Psoas muscle (tissue), 8 donors: ENCODE data around the gene DOP1B. TPM values are rescaled to one million over a fixed set of nuclear protein-coding genes. Genes with fewer than 3 reads are reported as not detected.

Experiments used
- ATAC-seq, 4 donors: fragments of 200-7000 bp; cut with Tn5 transposase; one replicate each; pipeline ENCODE4 v1.9.1; 2020; ENCODE audit warnings: moderate library complexity in 3 of 4, mild to moderate bottlenecking in 2 of 4
- DNase-seq, 2 donors: peaks; one replicate each; pipeline ENCODE4 v3.0.0-alpha.2; 2020
- H3K27ac ChIP-seq: fragments of 200-600 bp; one replicate; pipeline ENCODE4 v1.8.0; 2022
- H3K27me3 ChIP-seq, 3 donors: fragments of 200-600 bp in 1 of 3; one replicate each; pipeline versions ENCODE4 v1.6.1 to v1.8.0; 2013 to 2022; ENCODE audit warnings: low read length in 2 of 3, mild to moderate bottlenecking in 2 of 3, moderate library complexity in 1 of 3; ENCODE audit not compliant: insufficient read depth in 3 of 3
- H3K36me3 ChIP-seq, 2 donors: fragments of 200-600 bp in 1 of 2; one replicate each; pipeline versions ENCODE4 v1.6.1 to v1.8.0; 2013 to 2022; ENCODE audit warnings: low read depth in 1 of 2, mild to moderate bottlenecking in 1 of 2, moderate library complexity in 1 of 2; ENCODE audit not compliant: insufficient read depth in 1 of 2
- H3K4me1 ChIP-seq: fragments of 200-600 bp; one replicate; pipeline ENCODE4 v1.8.0; 2022
- H3K4me3 ChIP-seq: fragments of 200-600 bp; one replicate; pipeline ENCODE4 v1.8.0; 2022; ENCODE audit warnings: mild to moderate bottlenecking
- H3K9me3 ChIP-seq: fragments of 200-600 bp; one replicate; pipeline ENCODE4 v1.8.0; 2022
- CTCF ChIP-seq: fragments of 200-600 bp; IDR thresholded peaks from one replicate; pipeline ENCODE4 v1.8.0; 2022; ENCODE audit warnings: antibody characterized with exemption
- WGBS, 3 donors: extraction: QIAGEN DNeasy Blood & Tissue Kit; methylation state at CpG; one replicate each; pipeline versions ENCODE4 v1.1.6 to v1.1.7; 2013; 5-methylcytosine and 5-hydroxymethylcytosine counted together
- intact Hi-C, 2 donors: fragments of 100-400 bp; cut with DNase I; formaldehyde crosslinking; loops; one replicate each; pipeline versions ENCODE4 v1.11.0 to v1.14.2; 2022
- polyA plus RNA-seq, 3 donors: library from polyadenylated mRNA; stranded (reverse); fragments of 200-250 nt; gene quantifications; one replicate each; pipeline ENCODE4 v1.2.3, GENCODE V29; 2013
- total RNA-seq, 4 donors: library from RNA; stranded (reverse); fragmentation: NEBNext Ultra II Directional in 2 of 4; extraction: Animal tissue kit (Norgen Biotek cat#: 25700) in 2 of 4; gene quantifications; one replicate each; pipeline versions ENCODE4 v1.2.1 to v1.2.4, GENCODE V29; 2021 to 2023
- donor health status: healthy with polysubstance abuse.
- donor health status: DM: no; HTN: no; CAD: no; lungs with moderate emphysema.
- donor health status: Bipolar disorder and iron deficiency.
- donor health status: healthy.
- donor health status: DM: yes; HTN: yes; CAD: no.
- donor health status: DM: no; HTN: no; CAD: no.
- donor health status: DM: no; HTN: no; CAD: no.
- donor health status: DM: yes; HTN: yes; CAD: no.

The DOP1B gene
- total and polyA plus RNA-seq, 7 donors = 3.1 to 20.7 (median 12.8) TPM

- peaks cover 15% of the 10 kb centered on the region for H3K4me1 ChIP-seq
- WGBS, 3 donors = 23 to 38% (median 30%) methylated on average over 9 of the region's 9 CpGs
- ATAC-seq = peak; percentile 21 to 86 (median 76)
Measured at GRCh38 chr21:36171741-36172331, 15.2 kb downstream of the DOP1B start.

DNA sequence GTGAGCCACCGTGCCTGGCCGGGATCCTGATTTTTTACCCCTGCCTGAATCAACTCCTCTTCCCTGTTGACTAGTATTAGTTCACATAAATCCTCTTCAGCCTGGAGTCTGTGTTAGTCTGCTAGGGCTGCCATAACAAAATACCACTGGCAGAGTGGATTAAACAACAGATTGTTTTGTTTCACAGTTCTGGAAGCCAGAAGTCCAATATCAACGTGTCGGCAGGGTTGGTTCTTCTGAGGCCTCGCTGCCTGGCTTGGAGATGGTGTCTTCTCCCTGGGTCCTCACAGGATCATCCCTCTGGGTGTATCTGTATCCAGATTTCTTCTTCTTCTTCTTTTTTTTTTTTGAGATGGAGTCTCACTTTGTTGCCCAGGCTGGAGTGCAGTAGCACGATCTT is 18.2 kb downstream of the DOP1B start:
- Histone ChIP-seq H3K36me3 (no peaks in the 10 kb centered on the region), H3K9me3 (peaks cover 3% of the 10 kb centered on the region), H3K4me3 (no peak overlapping the region), H3K27ac (no peak overlapping the region), H3K27me3 (no peaks in the 10 kb centered on the region), H3K4me1 (peaks cover 15% of the 10 kb centered on the region)
- intact Hi-C loops = no loop called here
- TF ChIP-seq CTCF = no peak
- ATAC-seq = no peak
- no peak for DNase-seq
- WGBS, 3 donors = 91 to 96% (median 93%) methylated on average over 6 of the region's 6 CpGs

More at GRCh38 chr21:36171741-36172331, 15.2 kb downstream of the DOP1B start:
- DNase-seq = peak in 1 of 2 donors; percentile 58
- Histone ChIP-seq H3K9me3 (no peaks in the 10 kb centered on the region), H3K27ac (no peak overlapping the region), H3K27me3 (no peaks in the 10 kb centered on the region), H3K4me3 (no peak overlapping the region), H3K36me3 (peaks cover 0 to 8% of the 10 kb centered on the region in 2 donors)
- intact Hi-C loops = no loop called here
- no peak for TF ChIP-seq CTCF

GRCh38 chr21:36175771-36176565 is 19.3 kb downstream of the DOP1B start:
- no peak overlapping the region for H3K27ac ChIP-seq
- intact Hi-C loops = no loop called here
- DNase-seq (no peak), ATAC-seq (no peak)
- H3K4me1 ChIP-seq = peaks cover 15% of the 10 kb centered on the region
- WGBS, 3 donors = 81 to 93% (median 87%) methylated on average over 7 of the region's 7 CpGs
- no peak overlapping the region for H3K4me3 ChIP-seq
- no peaks in the 10 kb centered on the region for H3K27me3 ChIP-seq
- TF ChIP-seq CTCF = no peak
- H3K36me3 ChIP-seq = no peaks in the 10 kb centered on the region
- peaks cover 3% of the 10 kb centered on the region for H3K9me3 ChIP-seq

- DNase-seq (no peak), ATAC-seq (no peak)
- Histone ChIP-seq H3K4me1 (no peaks in the 10 kb centered on the region), H3K36me3 (no peaks in the 10 kb centered on the region), H3K9me3 (peaks cover 3% of the 10 kb centered on the region), H3K27me3 (no peaks in the 10 kb centered on the region), H3K27ac (no peak overlapping the region), H3K4me3 (no peak overlapping the region)
- TF ChIP-seq CTCF = no peak
- intact Hi-C loops = no loop called here
- 93 to 97% (median 94%) methylated on average over 2 of the region's 2 CpGs for WGBS, 3 donors
Measured at GRCh38 chr21:36178349-36178748, 21.7 kb downstream of the DOP1B start.
